ENCODE results near the gene CD93.

CD93 gene, protein sequence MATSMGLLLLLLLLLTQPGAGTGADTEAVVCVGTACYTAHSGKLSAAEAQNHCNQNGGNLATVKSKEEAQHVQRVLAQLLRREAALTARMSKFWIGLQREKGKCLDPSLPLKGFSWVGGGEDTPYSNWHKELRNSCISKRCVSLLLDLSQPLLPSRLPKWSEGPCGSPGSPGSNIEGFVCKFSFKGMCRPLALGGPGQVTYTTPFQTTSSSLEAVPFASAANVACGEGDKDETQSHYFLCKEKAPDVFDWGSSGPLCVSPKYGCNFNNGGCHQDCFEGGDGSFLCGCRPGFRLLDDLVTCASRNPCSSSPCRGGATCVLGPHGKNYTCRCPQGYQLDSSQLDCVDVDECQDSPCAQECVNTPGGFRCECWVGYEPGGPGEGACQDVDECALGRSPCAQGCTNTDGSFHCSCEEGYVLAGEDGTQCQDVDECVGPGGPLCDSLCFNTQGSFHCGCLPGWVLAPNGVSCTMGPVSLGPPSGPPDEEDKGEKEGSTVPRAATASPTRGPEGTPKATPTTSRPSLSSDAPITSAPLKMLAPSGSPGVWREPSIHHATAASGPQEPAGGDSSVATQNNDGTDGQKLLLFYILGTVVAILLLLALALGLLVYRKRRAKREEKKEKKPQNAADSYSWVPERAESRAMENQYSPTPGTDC

DNA sequence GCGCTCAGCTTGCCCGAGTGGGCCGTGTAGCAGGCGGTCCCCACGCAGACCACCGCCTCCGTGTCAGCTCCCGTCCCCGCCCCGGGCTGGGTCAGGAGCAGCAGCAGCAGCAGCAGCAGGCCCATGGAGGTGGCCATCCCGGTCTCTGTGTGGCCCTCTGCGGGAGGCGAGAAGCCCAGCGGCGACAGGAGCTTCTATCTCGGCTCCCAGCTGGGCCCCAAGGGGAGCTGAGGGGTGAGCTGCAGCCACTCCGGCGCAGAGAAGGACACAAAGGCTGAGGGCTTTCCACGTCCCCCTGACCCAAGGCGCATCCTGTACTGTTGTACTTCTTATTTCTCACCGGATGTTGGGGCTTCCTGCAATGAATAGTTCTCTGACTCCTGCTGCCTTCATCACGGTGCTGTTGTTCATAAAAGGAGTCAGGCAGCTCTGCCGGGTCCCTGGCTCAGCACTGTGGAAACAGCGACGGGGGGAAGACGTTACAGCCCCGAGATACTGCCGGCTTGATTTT, at the start of gene CD93:
Gene CD93 (minus strand): TSS at position 269 of the 511 bp plus-strand sequence. CDS start 132 bp downstream, at position 137.
- no peak for DNase-seq (ENCODE audit: low read depth)

DNA sequence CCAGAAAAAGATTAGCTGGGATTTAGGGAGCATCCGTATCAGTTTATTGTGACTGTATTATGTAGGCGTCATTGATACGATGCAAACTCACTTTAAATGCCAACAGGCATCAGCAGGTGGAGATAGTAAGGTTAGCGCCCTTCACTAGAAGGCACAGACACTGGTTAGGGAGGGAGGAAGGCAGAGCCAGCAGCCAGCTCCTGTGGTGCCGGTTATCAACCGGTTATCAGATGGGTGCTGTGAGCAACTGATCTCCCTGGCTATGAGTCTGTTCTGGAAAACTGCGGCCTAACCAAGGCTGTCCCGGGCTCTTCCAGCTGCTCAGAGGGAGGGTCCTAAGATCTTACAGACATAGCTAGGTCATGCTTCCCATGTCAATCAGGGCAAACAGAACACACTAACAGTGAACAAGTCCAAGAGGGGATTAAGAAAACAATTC, 47.5 kb upstream of the CD93 start:
- DNase-seq (ENCODE audit: low read depth): no peak

- no peak for DNase-seq (ENCODE audit: low read depth)
These were observed 46.9 kb upstream of the CD93 start for GRCh38 chr20:23132930-23133559.

DNA sequence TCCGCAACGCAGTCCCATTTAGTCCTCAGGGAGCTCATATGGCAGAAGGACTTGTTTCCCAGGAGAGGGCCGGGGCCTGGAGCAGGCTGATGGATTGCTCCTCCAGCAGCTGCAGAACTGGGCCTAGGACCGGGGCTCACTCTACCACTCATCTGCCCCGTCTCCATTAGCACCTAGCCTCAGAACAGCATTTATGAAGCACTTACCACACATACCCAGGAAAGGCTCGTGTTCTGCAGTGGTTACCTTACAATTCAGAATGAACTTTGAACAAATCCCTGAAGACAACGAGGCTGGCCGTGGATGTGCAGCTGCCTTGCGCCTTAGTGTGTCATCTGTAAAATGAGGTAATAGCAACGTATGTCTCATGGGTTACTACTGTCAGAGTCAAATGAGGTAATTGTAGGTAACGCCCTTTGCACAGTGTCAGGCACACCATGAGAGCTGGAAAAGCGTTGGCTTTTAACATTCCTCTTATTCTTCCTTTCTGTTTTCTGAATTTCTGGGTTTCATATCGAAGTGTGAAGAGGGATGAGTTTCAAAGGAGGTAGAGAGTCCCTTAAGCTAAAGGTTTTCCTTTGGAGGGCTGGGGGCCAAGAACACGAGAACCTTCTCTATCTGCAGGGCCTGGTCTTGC, 46.3 kb upstream of the CD93 start:
- no peak for DNase-seq (ENCODE audit: low read depth)

- DNase-seq (ENCODE audit: low read depth): no peak
These were observed 45.6 kb upstream of the CD93 start for GRCh38 chr20:23131766-23132165.

DNA sequence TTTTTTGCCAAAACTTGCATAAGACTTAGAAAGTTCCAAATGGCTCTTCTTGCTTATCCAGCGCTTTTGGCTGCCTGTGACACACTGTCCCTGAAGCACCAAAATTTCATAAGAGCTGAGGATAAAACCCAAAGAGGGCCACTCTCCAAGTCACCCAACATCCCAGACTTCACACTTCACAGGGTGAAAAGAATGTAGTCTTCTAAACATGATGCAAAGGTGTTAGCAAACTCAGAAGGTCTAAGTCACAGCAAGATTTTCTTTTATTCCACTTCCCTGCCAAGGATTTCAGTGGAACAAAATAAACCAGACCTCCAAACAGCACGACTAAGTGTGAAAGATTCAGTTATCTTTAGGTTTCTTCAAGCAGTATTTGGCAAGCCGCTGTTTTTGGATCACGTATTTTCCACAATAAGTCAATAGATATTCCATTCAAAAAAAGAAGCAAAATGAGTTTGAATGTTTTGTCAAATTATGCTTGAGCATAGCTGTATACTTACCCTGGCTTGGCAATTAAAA, 44.6 kb upstream of the CD93 start:
- DNase-seq (ENCODE audit: low read depth): no peak

DNA sequence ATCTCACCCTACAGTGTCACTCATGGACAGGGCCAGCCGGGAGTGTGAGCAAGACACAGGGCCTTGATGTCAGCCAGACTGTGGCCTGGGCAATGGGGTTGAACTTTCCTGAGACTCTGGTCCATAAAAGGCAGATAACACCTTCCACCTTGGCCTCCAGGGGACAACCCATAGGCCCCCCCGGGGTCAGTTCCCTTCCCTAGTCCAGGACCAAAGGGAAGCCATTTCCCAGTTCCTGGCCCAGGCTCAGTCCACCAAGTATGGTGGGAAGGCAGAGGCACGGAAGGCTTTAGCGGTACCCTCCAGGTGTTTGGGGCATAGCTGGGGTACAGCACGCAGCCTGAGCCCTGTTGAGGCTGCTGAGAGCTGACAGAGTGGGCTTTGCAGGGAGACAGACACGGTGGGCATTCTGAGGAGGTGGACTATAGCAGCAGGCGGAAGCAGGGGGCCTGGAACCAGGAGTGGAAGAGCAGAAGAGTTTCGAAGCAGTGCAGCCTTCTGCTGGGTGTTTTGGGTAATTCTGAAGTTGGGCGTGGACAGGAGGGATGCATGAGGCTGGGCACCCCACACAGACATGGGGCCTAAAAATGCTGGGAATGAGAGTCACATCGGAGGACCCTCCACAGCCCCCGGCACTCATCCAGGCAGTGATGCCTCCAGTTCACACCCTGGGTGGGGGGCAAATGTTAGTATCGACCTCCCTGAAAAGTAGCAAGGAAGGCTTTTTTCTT, 43.9 kb upstream of the CD93 start:
- no peak for DNase-seq (ENCODE audit: low read depth)

GRCh38 chr20:23129266-23129665, 43.1 kb upstream of the CD93 start:
- no peak for DNase-seq (ENCODE audit: low read depth)

DNA sequence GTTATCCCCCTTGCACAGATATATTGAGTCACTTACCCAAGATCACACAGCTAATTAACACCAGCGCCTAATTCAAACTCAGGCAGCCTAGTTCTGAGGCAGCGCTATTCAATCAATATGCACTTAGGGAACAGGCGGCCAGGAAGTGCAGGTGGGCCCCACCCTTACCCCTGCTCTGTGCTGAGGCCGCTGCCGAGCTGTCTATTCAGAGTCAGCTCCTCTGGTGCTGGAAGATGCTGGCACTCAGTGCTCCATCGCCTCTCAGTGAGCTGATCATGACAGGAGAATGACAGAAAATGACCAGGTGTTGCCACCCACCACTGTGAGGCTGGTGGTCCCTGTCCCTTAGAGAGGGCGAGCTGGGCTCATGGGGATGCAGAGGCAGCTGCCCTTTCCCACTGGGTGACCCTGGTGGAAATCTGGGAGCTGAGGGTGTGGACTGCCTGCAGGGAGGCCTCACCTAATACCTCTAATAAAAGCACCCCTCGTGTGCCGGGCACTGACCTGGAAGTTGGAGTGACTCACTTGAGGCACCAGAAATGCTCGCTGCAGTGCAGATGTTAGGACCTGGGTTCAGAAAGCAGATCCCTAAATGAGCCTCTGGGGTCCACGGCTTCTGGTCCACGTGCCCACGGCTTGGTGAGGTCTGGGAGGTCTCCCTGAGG, 42.5 kb upstream of the CD93 start:
- DNase-seq (ENCODE audit: low read depth): no peak

- DNase-seq (ENCODE audit: low read depth): no peak
These were observed 41.6 kb upstream of the CD93 start for GRCh38 chr20:23127506-23128279.

GRCh38 chr20:23126281-23127061, 40.3 kb upstream of the CD93 start:
- DNase-seq (ENCODE audit: low read depth): no peak

GRCh38 chr20:23125625-23126191, 39.6 kb upstream of the CD93 start:
- DNase-seq (ENCODE audit: low read depth): no peak

GRCh38 chr20:23125159-23125558, 39.0 kb upstream of the CD93 start:
- no peak for DNase-seq (ENCODE audit: low read depth)

GRCh38 chr20:23123886-23124285, 37.8 kb upstream of the CD93 start:
- DNase-seq (ENCODE audit: low read depth): no peak

- DNase-seq (ENCODE audit: low read depth): no peak
These were observed 36.9 kb upstream of the CD93 start for GRCh38 chr20:23122796-23123655.

DNA sequence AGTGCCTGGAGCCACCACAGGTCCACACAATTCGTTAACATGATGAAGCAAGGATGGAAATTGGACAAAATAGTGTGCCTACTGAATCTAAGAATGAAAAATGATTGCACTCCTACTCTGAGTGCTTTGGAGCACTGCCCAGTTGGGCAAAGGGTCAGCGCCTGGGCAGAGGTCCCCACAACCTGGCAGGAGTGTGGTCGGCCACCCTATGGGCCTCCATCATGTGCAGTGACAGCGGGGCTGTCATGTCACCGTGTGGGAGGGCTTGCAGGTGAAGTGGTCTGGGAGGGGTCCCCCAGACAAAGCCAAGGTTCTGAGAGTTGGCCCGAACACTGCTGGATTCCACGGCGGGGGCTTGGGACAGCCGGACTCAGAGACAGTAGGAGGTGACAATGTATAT, 36.2 kb upstream of the CD93 start:
- DNase-seq (ENCODE audit: low read depth): no peak

GRCh38 chr20:23121751-23122320, 35.7 kb upstream of the CD93 start:
- DNase-seq (ENCODE audit: low read depth): no peak

Data from stimulated activated CD8-positive, alpha-beta memory T cell treated with anti-CD3 and anti-CD28 coated beads, Interleukin-12 subunit alpha, Interleukin-12 subunit beta, amount 100 ng/mL, for 1 hour (primary cell).